Measurements from ENCODE around the gene STKLD1.

GRCh38 chr9:133354766-133355165, 21.4 kb upstream of the STKLD1 start:
- no peak for TF ChIP-seq CTCF (IDR thresholded peaks at IDR 0.05)
- TF ChIP-seq POLR2A (IDR thresholded peaks at IDR 0.05; ENCODE audit: low read length), result no peak
- TF ChIP-seq KDM5A (IDR thresholded peaks at IDR 0.05), result no peak
- TF ChIP-seq RAD21 (conservative IDR thresholded peaks at IDR 0.05 in 1 of 2, IDR thresholded peaks at IDR 0.05 in 1 of 2), result no peak
- TF ChIP-seq CEBPB (IDR thresholded peaks at IDR 0.05), result no peak
- TF ChIP-seq REST (IDR thresholded peaks at IDR 0.05), result no peak

Data from A549 (cell line).